Kidney epithelial cell (primary cell): ENCODE results near the gene UHRF1. TPM values are rescaled to one million over a fixed set of nuclear protein-coding genes. Genes with fewer than 3 reads are reported as not detected.

Source experiments
- DNase-seq: peaks from one replicate; pipeline ENCODE4 v3.0.0-alpha.2; 2010; ENCODE audit warnings: low read depth
- H3K27me3 ChIP-seq: 2 replicates; pipeline ENCODE4 v1.6.0; 2011; ENCODE audit warnings: low read length; ENCODE audit not compliant: control insufficient read depth, insufficient read depth
- H3K36me3 ChIP-seq: 2 replicates; pipeline ENCODE4 v1.5.1; 2011; ENCODE audit warnings: low read length; ENCODE audit not compliant: control insufficient read depth, insufficient read depth
- H3K4me3 ChIP-seq: 2 replicates; pipeline ENCODE4 v1.5.1; 2011; ENCODE audit warnings: low read depth, mild to moderate bottlenecking, control low read depth, low read length
- CTCF ChIP-seq: IDR thresholded peaks from 2 replicates; pipeline ENCODE4 v1.5.1; 2011; ENCODE audit warnings: mild to moderate bottlenecking, moderate library complexity, low read length, control low read depth, inconsistent platforms; ENCODE audit not compliant: insufficient read depth, poor library complexity, severe bottlenecking
- total RNA-seq: library from RNA; depleted of rRNA; stranded (reverse); fragments of >200 nt; gene quantifications from 2 replicates; pipeline ENCODE4 v1.2.3, GENCODE V29; 2015

UHRF1 gene
- total RNA-seq, 1 donor from 2014 or later = 21.2 TPM

- TF ChIP-seq CTCF = no peak
- no peaks in the 10 kb centered on the region for H3K36me3 ChIP-seq
- no peaks in the 10 kb centered on the region for H3K27me3 ChIP-seq
- DNase-seq = no peak
- H3K4me3 ChIP-seq = no peak overlapping the region
Observed at GRCh38 chr19:4987256-4987655, 78.0 kb downstream of the UHRF1 start.

- no peaks in the 10 kb centered on the region for H3K36me3 ChIP-seq
- H3K4me3 ChIP-seq = no peak overlapping the region
- TF ChIP-seq CTCF = no peak
Observed at GRCh38 chr19:4987692-4988370, 78.5 kb downstream of the UHRF1 start.

GRCh38 chr19:4988770-4989251 lies 79.5 kb downstream of the UHRF1 start:
- Histone ChIP-seq H3K27me3 (no peaks in the 10 kb centered on the region), H3K36me3 (no peaks in the 10 kb centered on the region), H3K4me3 (no peak overlapping the region)
- DNase-seq = peak; percentile 67
- no peak for TF ChIP-seq CTCF

More at GRCh38 chr19:4987692-4988370, 78.5 kb downstream of the UHRF1 start:
- no peaks in the 10 kb centered on the region for H3K27me3 ChIP-seq
- no peak for DNase-seq

- Histone ChIP-seq H3K4me3 (no peak overlapping the region), H3K27me3 (no peaks in the 10 kb centered on the region), H3K36me3 (no peaks in the 10 kb centered on the region)
- TF ChIP-seq CTCF = no peak
- DNase-seq = no peak
Observed at GRCh38 chr19:4990306-4990705, 81.0 kb downstream of the UHRF1 start.

- H3K4me3 ChIP-seq = no peak overlapping the region
- H3K36me3 ChIP-seq = no peaks in the 10 kb centered on the region
Observed at GRCh38 chr19:4991538-4991937, 82.2 kb downstream of the UHRF1 start.

More at GRCh38 chr19:4991538-4991937, 82.2 kb downstream of the UHRF1 start:
- no peak for TF ChIP-seq CTCF
- H3K27me3 ChIP-seq = no peaks in the 10 kb centered on the region
- no peak for DNase-seq
